Measurements from ENCODE around the gene DDX24. TPM values are rescaled to one million over a fixed set of nuclear protein-coding genes. Genes with fewer than 3 reads are reported as not detected.

Gene DDX24
- total RNA-seq, 1 donor from 2014 or later, result 191 TPM

- H3K4me1 ChIP-seq, result peaks cover 13% of the 10 kb centered on the region
- H3K36me3 ChIP-seq, result peaks cover 38% of the 10 kb centered on the region
- DNase-seq (peak; percentile 65), ATAC-seq (no peak)
- TF ChIP-seq CTCF (IDR thresholded peaks at IDR 0.05), result no peak
- no peak overlapping the region for H3K4me3 ChIP-seq
- H3K27ac ChIP-seq, result no peak overlapping the region
- H3K27me3 ChIP-seq, result no peaks in the 10 kb centered on the region
- no peaks in the 10 kb centered on the region for H3K9me3 ChIP-seq
- intact Hi-C loops (cut with DNase I), result loop anchor here (5.0 kb wide), 1 partner anchor 94 kb away; no protein-coding TSS in a partner anchor
Observed at GRCh38 chr14:94043111-94043755, 37.8 kb downstream of the DDX24 start.

GRCh38 chr14:94042433-94043091 lies 38.4 kb downstream of the DDX24 start:
- H3K9me3 ChIP-seq, result no peaks in the 10 kb centered on the region
- intact Hi-C loops (cut with DNase I), result loop anchor here (5.0 kb wide), 1 partner anchor 95 kb away; no protein-coding TSS in a partner anchor
- peaks cover 31% of the 10 kb centered on the region for H3K36me3 ChIP-seq
- H3K4me3 ChIP-seq, result no peak overlapping the region
- no peaks in the 10 kb centered on the region for H3K27me3 ChIP-seq
- no peak for TF ChIP-seq CTCF (IDR thresholded peaks at IDR 0.05)
- no peak overlapping the region for H3K27ac ChIP-seq
- peaks cover 13% of the 10 kb centered on the region for H3K4me1 ChIP-seq
- ATAC-seq (peak; percentile 11), DNase-seq (peak; percentile 67)

GRCh38 chr14:94041551-94042346 lies 39.3 kb downstream of the DDX24 start:
- peak; percentile 77 for DNase-seq
- intact Hi-C loops (cut with DNase I), result loop anchor here (5.0 kb wide), 1 partner anchor 96 kb away; no protein-coding TSS in a partner anchor
- Histone ChIP-seq H3K4me3 (no peak overlapping the region), H3K4me1 (peaks cover 13% of the 10 kb centered on the region), H3K27me3 (no peaks in the 10 kb centered on the region), H3K36me3 (peaks cover 23% of the 10 kb centered on the region), H3K27ac (no peak overlapping the region), H3K9me3 (no peaks in the 10 kb centered on the region)
- no peak for TF ChIP-seq CTCF (IDR thresholded peaks at IDR 0.05)
- peak; percentile 87 for ATAC-seq

GRCh38 chr14:94040796-94041195 lies 40.2 kb downstream of the DDX24 start:
- no peak for ATAC-seq
- Histone ChIP-seq H3K4me1 (peaks cover 13% of the 10 kb centered on the region), H3K4me3 (no peak overlapping the region), H3K36me3 (peaks cover 13% of the 10 kb centered on the region), H3K27me3 (no peaks in the 10 kb centered on the region), H3K27ac (no peak overlapping the region), H3K9me3 (no peaks in the 10 kb centered on the region)
- intact Hi-C loops (cut with DNase I), result loop anchor here (5.0 kb wide), 1 partner anchor 97 kb away; no protein-coding TSS in a partner anchor
- peak; percentile 50 for DNase-seq
- no peak for TF ChIP-seq CTCF (IDR thresholded peaks at IDR 0.05)

GRCh38 chr14:94040247-94040646 lies 40.8 kb downstream of the DDX24 start:
- no peaks in the 10 kb centered on the region for H3K9me3 ChIP-seq
- H3K4me1 ChIP-seq, result peaks cover 13% of the 10 kb centered on the region
- H3K27me3 ChIP-seq, result no peaks in the 10 kb centered on the region
- TF ChIP-seq CTCF (IDR thresholded peaks at IDR 0.05), result no peak
- H3K27ac ChIP-seq, result no peak overlapping the region
- ATAC-seq (no peak), DNase-seq (peak; percentile 45)
- peaks cover 8% of the 10 kb centered on the region for H3K36me3 ChIP-seq
- intact Hi-C loops (cut with DNase I), result loop anchor here (5.0 kb wide), 1 partner anchor 97 kb away; no protein-coding TSS in a partner anchor
- no peak overlapping the region for H3K4me3 ChIP-seq

Data from upper lobe of right lung (tissue), 1 donor.